K562 (cell line): ENCODE measurements around the gene ARL6IP1. TPM values are rescaled to one million over a fixed set of nuclear protein-coding genes. Genes with fewer than 3 reads are reported as not detected.

Experiments
- CCNT2 ChIP-seq: IDR thresholded peaks from 2 replicates; pipeline ENCODE4 v1.6.1; 2011; ENCODE audit warnings: borderline replicate concordance, low read depth, mild to moderate bottlenecking, moderate library complexity, mixed read lengths, low read length; ENCODE audit not compliant: insufficient read length; ENCODE audit errors: extremely low read depth
- CHCHD3 ChIP-seq: fragments of 250-450 bp; sonication (Bioruptor Pico); IDR thresholded peaks from 2 replicates; pipeline ENCODE4 v2.1.2; 2022; ENCODE audit warnings: mild to moderate bottlenecking
- DNMT1 ChIP-seq: fragments of 450-650 bp; IDR thresholded peaks from 2 replicates; pipeline ENCODE4 v1.6.1; 2016; ENCODE audit warnings: antibody characterized with exemption, mild to moderate bottlenecking
- ELF2 ChIP-seq: fragments of 250-450 bp; sonication (Bioruptor Pico); IDR thresholded peaks from 2 replicates; pipeline ENCODE4 v1.5.0; 2021; ENCODE audit warnings: mild to moderate bottlenecking
- HNRNPUL1 ChIP-seq: fragments of 200-400 bp; formaldehyde crosslinking; IDR thresholded peaks from 2 replicates; pipeline ENCODE4 v1.6.1; 2017; ENCODE audit warnings: low read length
- KAT7 ChIP-seq: sonication (generic); formaldehyde crosslinking; IDR thresholded peaks from 2 replicates; pipeline ENCODE4 v1.8.0; 2022; ENCODE audit warnings: missing genetic modification reagents, mild to moderate bottlenecking, borderline replicate concordance
- MCM2 ChIP-seq: fragments of 450-650 bp; IDR thresholded peaks from 2 replicates; pipeline ENCODE4 v1.6.1; 2017; ENCODE audit warnings: low read depth, mild to moderate bottlenecking
- ZC3H11A ChIP-seq: IDR thresholded peaks from 2 replicates; pipeline ENCODE4 v1.6.1; 2012; ENCODE audit warnings: low read depth, low read length, improper control_type of control experiment
- ZNF133 ChIP-seq: fragments of 250-450 bp; sonication (Bioruptor Pico); IDR thresholded peaks from 2 replicates; pipeline ENCODE4 v1.4.0; 2020; ENCODE audit warnings: mild to moderate bottlenecking
- ZNF561 ChIP-seq: fragments of 450-650 bp; formaldehyde crosslinking; conservative IDR thresholded peaks from 2 replicates; pipeline ENCODE4 v1.4.0; 2020; ENCODE audit warnings: mild to moderate bottlenecking, moderate library complexity
- polyA plus RNA-seq, 8 experiments: library from polyadenylated mRNA; depleted of rRNA in 4 of 8; stranded (reverse) in 5 of 8; unstranded in 3 of 8; fragments of >200 nt; fragmentation: Nextera tagmentation in 2 of 8; fragmentation: Illumina TruSeq in 1 of 8; extraction: Ambion mirVana in 2 of 8; extraction: Trizol in 1 of 8; gene quantifications; 2 replicates each; pipeline versions ENCODE4 v1.2.1 to v1.2.3, GENCODE V29; 2011 to 2014; ENCODE audit warnings: inconsistent platforms in 1 of 8, missing spikeins in 1 of 8
- total RNA-seq, 7 experiments: library from RNA; depleted of rRNA in 6 of 7; stranded (reverse); fragments of >200 nt in 6 of 7; fragmentation: Illumina TruSeq in 2 of 7; extraction: Trizol in 2 of 7; gene quantifications; 2 replicates each; pipeline versions ENCODE4 v1.2.1 to v1.2.3, GENCODE V29; 2011 to 2021; ENCODE audit warnings: low replicate concordance in 1 of 7
- TF ChIP-seq, protein P1 (sequence below): fragments of 450-650 bp; IDR thresholded peaks from 2 replicates; pipeline ENCODE4 v1.6.1; 2018; ENCODE audit not compliant: partially characterized antibody
- TF ChIP-seq, protein P2 (sequence below): fragments of 450-650 bp; IDR thresholded peaks from 2 replicates; pipeline ENCODE4 v1.6.1; 2017; ENCODE audit warnings: mild to moderate bottlenecking, moderate library complexity
- TF ChIP-seq, protein P3 (sequence below): fragments of 250-450 bp; sonication (Bioruptor Pico); IDR thresholded peaks from 2 replicates; pipeline ENCODE4 v1.4.0; 2020; ENCODE audit warnings: mild to moderate bottlenecking, moderate library complexity, borderline replicate concordance
- TF ChIP-seq, protein P4 (sequence below): fragments of 450-650 bp; IDR thresholded peaks from 2 replicates; pipeline ENCODE4 v1.6.1; 2014; ENCODE audit warnings: low read depth, mild to moderate bottlenecking, moderate library complexity, borderline replicate concordance
- TF ChIP-seq, protein P5 (sequence below): sonication (generic); formaldehyde crosslinking; IDR thresholded peaks from 2 replicates; pipeline ENCODE4 v1.8.1; 2023; ENCODE audit warnings: mild to moderate bottlenecking, missing genetic modification reagents

The ARL6IP1 gene
- total and polyA plus RNA-seq, 9 of the 15 experiments (the other 6 are each of a cell fraction or from before 2014, with no cell fraction given) = 102 to 391 (median 162) TPM

DNA sequence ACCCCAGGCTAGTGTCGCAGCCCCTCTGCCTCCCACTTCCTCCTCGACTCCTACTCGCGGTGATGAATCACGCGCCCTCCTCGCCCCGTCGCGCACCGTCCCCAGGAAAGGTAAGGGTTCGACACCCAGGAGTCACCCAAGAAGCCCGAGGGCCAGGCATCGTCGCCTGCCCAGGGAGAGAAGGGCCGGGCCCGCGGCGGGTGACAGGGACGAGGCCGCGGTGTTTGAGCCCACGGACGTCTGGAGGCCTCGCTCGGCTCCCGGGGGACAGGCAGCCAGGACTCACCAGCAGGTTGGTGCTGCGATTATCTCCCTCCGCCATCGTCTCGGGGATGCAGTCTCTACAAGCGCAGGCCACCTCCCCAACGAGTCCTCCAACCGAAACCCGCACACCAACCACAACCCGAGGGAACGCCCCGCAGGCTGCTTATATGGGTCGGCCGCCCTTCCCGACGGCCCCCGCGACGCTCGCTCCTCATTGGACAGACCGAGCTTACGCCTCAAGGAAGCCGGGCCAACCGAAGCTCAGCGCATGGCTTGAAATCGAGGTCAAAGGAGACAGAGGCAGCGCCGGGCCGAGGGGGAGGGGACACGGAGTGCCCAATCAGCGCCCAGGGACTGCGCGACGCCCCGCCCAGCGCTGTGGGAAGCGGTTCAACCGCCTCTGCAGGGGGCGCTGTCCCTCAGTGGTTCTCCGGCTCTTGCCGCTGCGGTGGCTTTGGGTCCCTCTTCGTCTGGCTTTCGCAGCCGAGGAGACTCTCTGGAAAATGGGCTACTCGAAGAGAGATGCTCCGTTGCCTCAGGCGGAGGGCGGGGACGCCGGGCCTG is at the start of gene ARL6IP1 (continued):
- TF ChIP-seq, protein P1, sequence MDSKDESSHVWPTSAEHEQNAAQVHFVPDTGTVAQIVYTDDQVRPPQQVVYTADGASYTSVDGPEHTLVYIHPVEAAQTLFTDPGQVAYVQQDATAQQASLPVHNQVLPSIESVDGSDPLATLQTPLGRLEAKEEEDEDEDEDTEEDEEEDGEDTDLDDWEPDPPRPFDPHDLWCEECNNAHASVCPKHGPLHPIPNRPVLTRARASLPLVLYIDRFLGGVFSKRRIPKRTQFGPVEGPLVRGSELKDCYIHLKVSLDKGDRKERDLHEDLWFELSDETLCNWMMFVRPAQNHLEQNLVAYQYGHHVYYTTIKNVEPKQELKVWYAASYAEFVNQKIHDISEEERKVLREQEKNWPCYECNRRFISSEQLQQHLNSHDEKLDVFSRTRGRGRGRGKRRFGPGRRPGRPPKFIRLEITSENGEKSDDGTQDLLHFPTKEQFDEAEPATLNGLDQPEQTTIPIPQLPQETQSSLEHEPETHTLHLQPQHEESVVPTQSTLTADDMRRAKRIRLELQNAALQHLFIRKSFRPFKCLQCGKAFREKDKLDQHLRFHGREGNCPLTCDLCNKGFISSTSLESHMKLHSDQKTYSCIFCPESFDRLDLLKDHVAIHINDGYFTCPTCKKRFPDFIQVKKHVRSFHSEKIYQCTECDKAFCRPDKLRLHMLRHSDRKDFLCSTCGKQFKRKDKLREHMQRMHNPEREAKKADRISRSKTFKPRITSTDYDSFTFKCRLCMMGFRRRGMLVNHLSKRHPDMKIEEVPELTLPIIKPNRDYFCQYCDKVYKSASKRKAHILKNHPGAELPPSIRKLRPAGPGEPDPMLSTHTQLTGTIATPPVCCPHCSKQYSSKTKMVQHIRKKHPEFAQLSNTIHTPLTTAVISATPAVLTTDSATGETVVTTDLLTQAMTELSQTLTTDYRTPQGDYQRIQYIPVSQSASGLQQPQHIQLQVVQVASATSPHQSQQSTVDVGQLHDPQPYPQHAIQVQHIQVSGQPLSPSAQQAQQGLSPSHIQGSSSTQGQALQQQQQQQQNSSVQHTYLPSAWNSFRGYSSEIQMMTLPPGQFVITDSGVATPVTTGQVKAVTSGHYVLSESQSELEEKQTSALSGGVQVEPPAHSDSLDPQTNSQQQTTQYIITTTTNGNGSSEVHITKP = no peak
- TF ChIP-seq ZNF561 = no peak
- TF ChIP-seq CHCHD3 (CRISPR knock-in tag) = peak; percentile 76; the same call in 1 of the 2 replicates
- TF ChIP-seq, protein P2, sequence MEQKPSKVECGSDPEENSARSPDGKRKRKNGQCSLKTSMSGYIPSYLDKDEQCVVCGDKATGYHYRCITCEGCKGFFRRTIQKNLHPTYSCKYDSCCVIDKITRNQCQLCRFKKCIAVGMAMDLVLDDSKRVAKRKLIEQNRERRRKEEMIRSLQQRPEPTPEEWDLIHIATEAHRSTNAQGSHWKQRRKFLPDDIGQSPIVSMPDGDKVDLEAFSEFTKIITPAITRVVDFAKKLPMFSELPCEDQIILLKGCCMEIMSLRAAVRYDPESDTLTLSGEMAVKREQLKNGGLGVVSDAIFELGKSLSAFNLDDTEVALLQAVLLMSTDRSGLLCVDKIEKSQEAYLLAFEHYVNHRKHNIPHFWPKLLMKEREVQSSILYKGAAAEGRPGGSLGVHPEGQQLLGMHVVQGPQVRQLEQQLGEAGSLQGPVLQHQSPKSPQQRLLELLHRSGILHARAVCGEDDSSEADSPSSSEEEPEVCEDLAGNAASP = no peak
- no peak for TF ChIP-seq ZC3H11A
- TF ChIP-seq KAT7 (CRISPR knock-in tag) = peak; percentile 54; the same call in 1 of the 2 replicates
- 0 out of 2 replicates have a peak, but pooled peaks have one; percentile 23 for TF ChIP-seq ELF2 (CRISPR knock-in tag)
- TF ChIP-seq HNRNPUL1 = no peak
- no peak for TF ChIP-seq ZNF133 (CRISPR knock-in tag)
- TF ChIP-seq MCM2 = no peak
- TF ChIP-seq, protein P3, sequence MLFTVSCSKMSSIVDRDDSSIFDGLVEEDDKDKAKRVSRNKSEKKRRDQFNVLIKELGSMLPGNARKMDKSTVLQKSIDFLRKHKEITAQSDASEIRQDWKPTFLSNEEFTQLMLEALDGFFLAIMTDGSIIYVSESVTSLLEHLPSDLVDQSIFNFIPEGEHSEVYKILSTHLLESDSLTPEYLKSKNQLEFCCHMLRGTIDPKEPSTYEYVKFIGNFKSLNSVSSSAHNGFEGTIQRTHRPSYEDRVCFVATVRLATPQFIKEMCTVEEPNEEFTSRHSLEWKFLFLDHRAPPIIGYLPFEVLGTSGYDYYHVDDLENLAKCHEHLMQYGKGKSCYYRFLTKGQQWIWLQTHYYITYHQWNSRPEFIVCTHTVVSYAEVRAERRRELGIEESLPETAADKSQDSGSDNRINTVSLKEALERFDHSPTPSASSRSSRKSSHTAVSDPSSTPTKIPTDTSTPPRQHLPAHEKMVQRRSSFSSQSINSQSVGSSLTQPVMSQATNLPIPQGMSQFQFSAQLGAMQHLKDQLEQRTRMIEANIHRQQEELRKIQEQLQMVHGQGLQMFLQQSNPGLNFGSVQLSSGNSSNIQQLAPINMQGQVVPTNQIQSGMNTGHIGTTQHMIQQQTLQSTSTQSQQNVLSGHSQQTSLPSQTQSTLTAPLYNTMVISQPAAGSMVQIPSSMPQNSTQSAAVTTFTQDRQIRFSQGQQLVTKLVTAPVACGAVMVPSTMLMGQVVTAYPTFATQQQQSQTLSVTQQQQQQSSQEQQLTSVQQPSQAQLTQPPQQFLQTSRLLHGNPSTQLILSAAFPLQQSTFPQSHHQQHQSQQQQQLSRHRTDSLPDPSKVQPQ (CRISPR knock-in tag) = no peak
- no peak for TF ChIP-seq DNMT1
- TF ChIP-seq, protein P4, sequence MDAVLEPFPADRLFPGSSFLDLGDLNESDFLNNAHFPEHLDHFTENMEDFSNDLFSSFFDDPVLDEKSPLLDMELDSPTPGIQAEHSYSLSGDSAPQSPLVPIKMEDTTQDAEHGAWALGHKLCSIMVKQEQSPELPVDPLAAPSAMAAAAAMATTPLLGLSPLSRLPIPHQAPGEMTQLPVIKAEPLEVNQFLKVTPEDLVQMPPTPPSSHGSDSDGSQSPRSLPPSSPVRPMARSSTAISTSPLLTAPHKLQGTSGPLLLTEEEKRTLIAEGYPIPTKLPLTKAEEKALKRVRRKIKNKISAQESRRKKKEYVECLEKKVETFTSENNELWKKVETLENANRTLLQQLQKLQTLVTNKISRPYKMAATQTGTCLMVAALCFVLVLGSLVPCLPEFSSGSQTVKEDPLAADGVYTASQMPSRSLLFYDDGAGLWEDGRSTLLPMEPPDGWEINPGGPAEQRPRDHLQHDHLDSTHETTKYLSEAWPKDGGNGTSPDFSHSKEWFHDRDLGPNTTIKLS = peak; percentile 71; the same call in 1 of the 2 replicates
- peak; percentile 51 for TF ChIP-seq CCNT2
- TF ChIP-seq, protein P5, sequence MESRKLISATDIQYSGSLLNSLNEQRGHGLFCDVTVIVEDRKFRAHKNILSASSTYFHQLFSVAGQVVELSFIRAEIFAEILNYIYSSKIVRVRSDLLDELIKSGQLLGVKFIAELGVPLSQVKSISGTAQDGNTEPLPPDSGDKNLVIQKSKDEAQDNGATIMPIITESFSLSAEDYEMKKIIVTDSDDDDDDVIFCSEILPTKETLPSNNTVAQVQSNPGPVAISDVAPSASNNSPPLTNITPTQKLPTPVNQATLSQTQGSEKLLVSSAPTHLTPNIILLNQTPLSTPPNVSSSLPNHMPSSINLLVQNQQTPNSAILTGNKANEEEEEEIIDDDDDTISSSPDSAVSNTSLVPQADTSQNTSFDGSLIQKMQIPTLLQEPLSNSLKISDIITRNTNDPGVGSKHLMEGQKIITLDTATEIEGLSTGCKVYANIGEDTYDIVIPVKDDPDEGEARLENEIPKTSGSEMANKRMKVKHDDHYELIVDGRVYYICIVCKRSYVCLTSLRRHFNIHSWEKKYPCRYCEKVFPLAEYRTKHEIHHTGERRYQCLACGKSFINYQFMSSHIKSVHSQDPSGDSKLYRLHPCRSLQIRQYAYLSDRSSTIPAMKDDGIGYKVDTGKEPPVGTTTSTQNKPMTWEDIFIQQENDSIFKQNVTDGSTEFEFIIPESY (CRISPR knock-in tag) = peak; percentile 100
